Measurements from ENCODE around the gene CCDC175.

- TF ChIP-seq CTCF (IDR thresholded peaks at IDR 0.05): no peak
- no peak for TF ChIP-seq POLR2A (IDR thresholded peaks at IDR 0.05)
- TF ChIP-seq EP300 (IDR thresholded peaks at IDR 0.05): no peak
Measured at GRCh38 chr14:59585891-59586554, 9.4 kb upstream of the CCDC175 start.
